AG04449 (cell line): ENCODE measurements around the gene SH3PXD2A.

Source experiments
- CTCF ChIA-PET: fragments of 350-600 bp; formaldehyde crosslinking; extraction: SDS; loops from one replicate; lab custom pipeline; 2021; ENCODE audit warnings: antibody characterized with exemption; lab: Yijun Ruan, JAX
- POLR2A ChIA-PET: fragments of 400-600, 350-600 bp; formaldehyde crosslinking; extraction: SDS; loops from one replicate; lab custom pipeline; 2020; ENCODE audit warnings: antibody characterized with exemption, inconsistent platforms; lab: Yijun Ruan, JAX
- DNase-seq: peaks from one replicate; pipeline ENCODE4 v3.0.0-alpha.2; 2010; ENCODE audit warnings: low read depth, low spot score
- H3K4me3 ChIP-seq: 2 replicates; pipeline ENCODE4 v1.5.1; 2011; ENCODE audit warnings: low read depth, mild to moderate bottlenecking, control low read depth, low read length
- TF ChIP-seq, protein P1 (sequence below): IDR thresholded peaks from one replicate; pipeline ENCODE4 v1.5.1; 2011; ENCODE audit warnings: mild to moderate bottlenecking, moderate library complexity, low read length, control low read depth, inconsistent platforms; ENCODE audit not compliant: insufficient read depth; ENCODE audit errors: missing control alignments

SH3PXD2A gene

DNA sequence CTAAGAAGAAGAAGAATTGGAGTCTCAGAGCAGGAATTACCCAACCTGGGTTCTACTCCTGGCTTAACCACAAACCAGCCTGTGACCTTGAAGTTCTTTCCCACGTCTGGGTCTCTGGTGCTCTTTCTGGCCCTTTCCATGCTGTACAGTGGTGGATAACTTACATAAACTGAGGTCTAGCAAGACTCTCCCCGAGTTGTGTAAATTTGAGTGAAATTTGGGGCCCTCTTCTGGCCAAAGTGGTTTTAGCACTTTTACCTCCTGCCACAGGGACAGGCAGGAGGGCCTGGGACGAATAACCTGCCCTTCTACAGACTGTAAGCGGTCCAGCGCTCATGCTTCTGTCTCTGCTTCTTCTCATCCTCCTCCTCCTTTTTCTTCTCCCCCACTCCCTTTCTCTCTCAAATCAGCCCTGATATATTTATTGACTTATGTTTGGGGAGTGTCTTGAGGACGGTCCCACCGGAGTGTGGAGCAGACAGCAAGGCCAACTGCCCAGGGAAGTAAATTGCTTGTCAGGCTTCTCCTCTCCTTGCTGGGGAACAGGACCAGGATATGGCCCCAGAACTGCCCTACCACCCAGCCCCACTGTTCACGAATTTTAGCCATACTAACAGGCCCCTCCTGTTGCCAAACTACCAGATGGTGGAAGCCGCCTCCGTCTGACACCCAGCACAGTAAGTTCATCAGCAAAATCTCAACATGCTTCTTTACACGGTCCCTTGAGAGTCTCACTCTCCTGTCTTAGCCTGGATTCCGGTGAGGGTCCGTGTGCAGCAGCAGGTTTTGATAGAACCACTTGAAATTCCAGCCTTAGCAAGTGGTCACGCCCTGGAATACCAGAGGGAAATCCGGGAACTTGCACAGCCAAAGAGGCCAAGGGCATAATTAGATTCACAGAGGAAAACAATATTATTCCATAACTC is 4.0 kb upstream of the SH3PXD2A start:
- no peak overlapping the region for H3K4me3 ChIP-seq
- POLR2A ChIA-PET, result no interaction called here
- TF ChIP-seq, protein P1, sequence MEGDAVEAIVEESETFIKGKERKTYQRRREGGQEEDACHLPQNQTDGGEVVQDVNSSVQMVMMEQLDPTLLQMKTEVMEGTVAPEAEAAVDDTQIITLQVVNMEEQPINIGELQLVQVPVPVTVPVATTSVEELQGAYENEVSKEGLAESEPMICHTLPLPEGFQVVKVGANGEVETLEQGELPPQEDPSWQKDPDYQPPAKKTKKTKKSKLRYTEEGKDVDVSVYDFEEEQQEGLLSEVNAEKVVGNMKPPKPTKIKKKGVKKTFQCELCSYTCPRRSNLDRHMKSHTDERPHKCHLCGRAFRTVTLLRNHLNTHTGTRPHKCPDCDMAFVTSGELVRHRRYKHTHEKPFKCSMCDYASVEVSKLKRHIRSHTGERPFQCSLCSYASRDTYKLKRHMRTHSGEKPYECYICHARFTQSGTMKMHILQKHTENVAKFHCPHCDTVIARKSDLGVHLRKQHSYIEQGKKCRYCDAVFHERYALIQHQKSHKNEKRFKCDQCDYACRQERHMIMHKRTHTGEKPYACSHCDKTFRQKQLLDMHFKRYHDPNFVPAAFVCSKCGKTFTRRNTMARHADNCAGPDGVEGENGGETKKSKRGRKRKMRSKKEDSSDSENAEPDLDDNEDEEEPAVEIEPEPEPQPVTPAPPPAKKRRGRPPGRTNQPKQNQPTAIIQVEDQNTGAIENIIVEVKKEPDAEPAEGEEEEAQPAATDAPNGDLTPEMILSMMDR, result peak; percentile 45
- DNase-seq, result no peak
- CTCF ChIA-PET, result interaction anchor here (0.9 to 13.5 kb wide), 13 partner anchors 9 to 149 kb away, joined by 3 to 356 read pairs (median 7); no protein-coding TSS in a partner anchor

GRCh38 chr10:103858360-103858759 is 3.0 kb upstream of the SH3PXD2A start:
- CTCF ChIA-PET, result interaction anchor here (0.6 to 13.5 kb wide), 24 partner anchors 10 to 197 kb away, joined by 3 to 356 read pairs (median 4); no protein-coding TSS in a partner anchor
- DNase-seq, result no peak
- POLR2A ChIA-PET, result no interaction called here
- TF ChIP-seq, protein P1, result no peak
- no peak overlapping the region for H3K4me3 ChIP-seq

GRCh38 chr10:103856797-103857170 is 1.4 kb upstream of the SH3PXD2A start:
- no peak overlapping the region for H3K4me3 ChIP-seq
- CTCF ChIA-PET, result interaction anchor here (0.7 to 13.5 kb wide), 14 partner anchors 10 to 170 kb away, joined by 3 to 356 read pairs (median 5); no protein-coding TSS in a partner anchor
- TF ChIP-seq, protein P1, result no peak
- no peak for DNase-seq
- POLR2A ChIA-PET, result no interaction called here

- no peak for DNase-seq
- ChIA-PET POLR2A (no interaction called here), CTCF (interaction anchor here (0.7 to 13.5 kb wide), 15 partner anchors 10 to 170 kb away, joined by 3 to 356 read pairs (median 4); no protein-coding TSS in a partner anchor)
- TF ChIP-seq, protein P1, result no peak
- H3K4me3 ChIP-seq, result peak overlapping the region; percentile 76
Observed at GRCh38 chr10:103855852-103856796, 748 bp upstream of the SH3PXD2A start.

- CTCF ChIA-PET, result interaction anchor here (0.8 to 13.5 kb wide), 17 partner anchors 10 to 256 kb away, joined by 3 to 356 read pairs (median 4); no protein-coding TSS in a partner anchor
- TF ChIP-seq, protein P1, result peak; percentile 37
- DNase-seq, result no peak
- H3K4me3 ChIP-seq, result peak overlapping the region; percentile 76
- POLR2A ChIA-PET, result interaction anchor here (1.6 kb wide), 1 partner anchor 11 kb away, joined by 5 read pairs; no protein-coding TSS in a partner anchor
Observed at GRCh38 chr10:103854686-103855391, 537 bp downstream of the SH3PXD2A start.
